Esophagus muscularis mucosa (tissue), 4 donors: ENCODE results near the gene SOX8. TPM values are rescaled to one million over a fixed set of nuclear protein-coding genes. Genes with fewer than 3 reads are reported as not detected.

ENCODE experiments used
- DNase-seq: peaks from one replicate; pipeline ENCODE4 v3.0.0-alpha.2; 2017; ENCODE audit errors: extremely low spot score
- H3K27ac ChIP-seq, 4 donors: fragments of 200-600 bp; sonication (generic); replicated peaks in 1 of 4; 1 replicate in 3 of 4; 2 replicates in 1 of 4; pipeline ENCODE4 v1.5.1; 2016 to 2019; ENCODE audit warnings: mild to moderate bottlenecking in 1 of 4
- H3K27me3 ChIP-seq, 4 donors: fragments of 200-600 bp; sonication (generic); one replicate each; pipeline versions ENCODE4 v1.5.1 to v1.6.0; 2016 to 2019
- H3K36me3 ChIP-seq, 4 donors: fragments of 200-600 bp; sonication (generic); one replicate each; pipeline ENCODE4 v1.5.1; 2016 to 2019
- H3K4me1 ChIP-seq, 4 donors: fragments of 200-600 bp; sonication (generic); one replicate each; pipeline ENCODE4 v1.5.1; 2016 to 2019
- H3K4me3 ChIP-seq, 4 donors: fragments of 200-600 bp; sonication (generic); 1 replicate in 2 of 4; 2 replicates in 2 of 4; pipeline ENCODE4 v1.5.1; 2016 to 2019; ENCODE audit warnings: mild to moderate bottlenecking in 4 of 4, moderate library complexity in 1 of 4
- H3K9me3 ChIP-seq, 4 donors: fragments of 200-600 bp; sonication (generic); 1 replicate in 3 of 4; 2 replicates in 1 of 4; pipeline ENCODE4 v1.5.1; 2016 to 2019
- CTCF ChIP-seq, 3 experiments: fragments of 200-600 bp in 2 of 3; fragments of 450-650 bp in 1 of 3; sonication (generic) in 2 of 3; IDR thresholded peaks; one replicate each; pipeline ENCODE4 v1.5.1; 2017 to 2019; ENCODE audit warnings: antibody characterized with exemption in 3 of 3, mild to moderate bottlenecking in 2 of 3, moderate library complexity in 1 of 3
- EP300 ChIP-seq: sonication (generic); formaldehyde crosslinking; IDR thresholded peaks from one replicate; pipeline ENCODE4 v1.6.1; 2017; ENCODE audit warnings: antibody characterized with exemption
- POLR2A ChIP-seq: fragments of 450-650 bp; IDR thresholded peaks from one replicate; pipeline ENCODE4 v1.6.1; 2017; ENCODE audit warnings: antibody characterized with exemption, moderate library complexity, mild to moderate bottlenecking, low read depth
- POLR2AphosphoS5 ChIP-seq, 2 donors: sonication (generic); formaldehyde crosslinking; IDR thresholded peaks; one replicate each; pipeline ENCODE4 v1.6.1; 2017; ENCODE audit warnings: antibody characterized with exemption in 2 of 2
- WGBS: methylation state at CpG from one replicate; pipeline ENCODE4 v1.1.5; 2018; 5-methylcytosine and 5-hydroxymethylcytosine counted together
- intact Hi-C: fragments of 100-400 bp; cut with DNase I; formaldehyde crosslinking; loops from one replicate; pipeline ENCODE4 v1.15.1; 2023
- total RNA-seq, 4 donors: library from RNA; depleted of rRNA; stranded (reverse); fragments of >200 nt; gene quantifications; one replicate each; pipeline versions ENCODE4 v1.1.0 to v1.2.1, GENCODE V29; 2016

SOX8 gene
- total RNA-seq, 4 donors from 2014 or later, result 4.1 to 4.6 (median 4.3) TPM

- Histone ChIP-seq H3K27me3 (peaks cover 0 to 84% (median 2%) of the 10 kb centered on the region in 4 donors), H3K4me1 (peaks cover 0 to 3% (median 1%) of the 10 kb centered on the region in 4 donors), H3K36me3 (no peaks in the 10 kb centered on the region), H3K4me3 (no peak overlapping the region), H3K27ac (no peak overlapping the region), H3K9me3 (peaks cover 0 to 27% (median 18%) of the 10 kb centered on the region in 4 donors)
- no peak for DNase-seq
- intact Hi-C loops, result no loop called here
- WGBS, result 79% methylated on average over 2 of the region's 9 CpGs
- TF ChIP-seq CTCF (IDR thresholded peaks at IDR 0.05), result no peak
- no peak for TF ChIP-seq POLR2AphosphoS5 (IDR thresholded peaks at IDR 0.05)
- no peak for TF ChIP-seq POLR2A
- TF ChIP-seq EP300, result no peak
These were observed 10.2 kb downstream of the SOX8 start for GRCh38 chr16:991773-992172.

DNA sequence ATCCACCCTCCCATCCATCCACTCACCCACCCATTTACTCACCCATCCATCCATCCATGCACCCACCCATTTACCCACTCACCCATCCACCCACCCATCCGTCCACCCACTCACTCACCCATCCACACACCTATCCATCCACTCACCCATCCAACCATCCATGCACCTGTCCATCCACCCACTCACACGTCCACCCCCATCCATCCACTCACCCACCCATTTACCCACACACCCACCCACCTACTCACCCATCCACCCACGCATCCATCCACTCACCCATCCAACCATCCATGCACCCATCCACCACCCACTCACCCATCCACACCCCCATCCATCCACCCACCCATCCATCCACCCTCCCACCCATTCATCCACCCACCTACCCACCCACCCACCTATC is 12.2 kb downstream of the SOX8 start:
- DNase-seq, result no peak
- 81% methylated on average over 3 of the region's 3 CpGs for WGBS
- TF ChIP-seq CTCF (IDR thresholded peaks at IDR 0.05), result no peak
- no peak for TF ChIP-seq POLR2AphosphoS5 (IDR thresholded peaks at IDR 0.05)
- TF ChIP-seq EP300, result no peak
- TF ChIP-seq POLR2A, result no peak
- Histone ChIP-seq H3K9me3 (peaks cover 0 to 27% (median 18%) of the 10 kb centered on the region in 4 donors), H3K36me3 (no peaks in the 10 kb centered on the region), H3K4me3 (no peak overlapping the region), H3K4me1 (peaks cover 0 to 10% (median 4%) of the 10 kb centered on the region in 4 donors), H3K27ac (no peak overlapping the region), H3K27me3 (peaks cover 0 to 84% (median 1%) of the 10 kb centered on the region in 4 donors)
- intact Hi-C loops, result no loop called here

- peaks cover 0 to 10% (median 4%) of the 10 kb centered on the region in 4 donors for H3K4me1 ChIP-seq
- no peak overlapping the region for H3K27ac ChIP-seq
- H3K36me3 ChIP-seq, result no peaks in the 10 kb centered on the region
- H3K9me3 ChIP-seq, result peaks cover 0 to 27% (median 18%) of the 10 kb centered on the region in 4 donors
- no peak for TF ChIP-seq POLR2A
- TF ChIP-seq CTCF (IDR thresholded peaks at IDR 0.05), result no peak
- no peak for TF ChIP-seq POLR2AphosphoS5 (IDR thresholded peaks at IDR 0.05)
- no peak for TF ChIP-seq EP300
- DNase-seq, result no peak
- intact Hi-C loops, result no loop called here
- no peak overlapping the region for H3K4me3 ChIP-seq
- 90% methylated on average over 2 of the region's 3 CpGs for WGBS
- peaks cover 0 to 83% (median 4%) of the 10 kb centered on the region in 4 donors for H3K27me3 ChIP-seq
These were observed 13.5 kb downstream of the SOX8 start for GRCh38 chr16:995087-995486.

GRCh38 chr16:995783-996182 is 14.2 kb downstream of the SOX8 start:
- Histone ChIP-seq H3K27me3 (peaks cover 0 to 83% (median 4%) of the 10 kb centered on the region in 4 donors), H3K4me3 (no peak overlapping the region), H3K9me3 (peaks cover 0 to 27% (median 18%) of the 10 kb centered on the region in 4 donors), H3K27ac (no peak overlapping the region), H3K4me1 (peaks cover 0 to 10% (median 4%) of the 10 kb centered on the region in 4 donors), H3K36me3 (no peaks in the 10 kb centered on the region)
- no peak for DNase-seq
- WGBS, result 77% methylated on average over 3 of the region's 3 CpGs
- intact Hi-C loops, result no loop called here
- TF ChIP-seq POLR2A (no peak), EP300 (no peak), POLR2AphosphoS5 (IDR thresholded peaks at IDR 0.05) (no peak), CTCF (IDR thresholded peaks at IDR 0.05) (no peak)

GRCh38 chr16:996681-997080 is 15.1 kb downstream of the SOX8 start:
- H3K36me3 ChIP-seq, result no peaks in the 10 kb centered on the region
- H3K27me3 ChIP-seq, result peaks cover 0 to 76% (median 4%) of the 10 kb centered on the region in 4 donors
- DNase-seq, result no peak
- H3K4me3 ChIP-seq, result no peak overlapping the region
- intact Hi-C loops, result no loop called here
- H3K4me1 ChIP-seq, result peaks cover 0 to 10% (median 4%) of the 10 kb centered on the region in 4 donors
- no peak for TF ChIP-seq POLR2A
- TF ChIP-seq EP300, result no peak
- no peak for TF ChIP-seq POLR2AphosphoS5 (IDR thresholded peaks at IDR 0.05)
- TF ChIP-seq CTCF (IDR thresholded peaks at IDR 0.05), result no peak
- H3K9me3 ChIP-seq, result peaks cover 0 to 27% (median 18%) of the 10 kb centered on the region in 4 donors
- H3K27ac ChIP-seq, result no peak overlapping the region
- 62% methylated on average over 6 of the region's 6 CpGs for WGBS
